GM21786 (cell line): ENCODE data around the gene LPO.

Experiments used
- ATAC-seq: cut with Tn5 transposase; IDR thresholded peaks from one replicate; pipeline ENCODE4 v1.9.1; 2021; ENCODE audit not compliant: unreplicated experiment

The LPO gene

GRCh38 chr17:58238147-58238634, at the start of gene LPO:
LPO (plus strand) TSS chr17:58238584; CDS start chr17:58242980, 4,396 bp downstream.
- no peak for ATAC-seq

- no peak for ATAC-seq
Observed at GRCh38 chr17:58189436-58190146, 48.8 kb upstream of the LPO start.

GRCh38 chr17:58191241-58191896, 47.0 kb upstream of the LPO start:
- ATAC-seq, result no peak

GRCh38 chr17:58192612-58193011, 45.8 kb upstream of the LPO start, which contains the start of gene EPX:
EPX (plus strand) TSS chr17:58192726; CDS start chr17:58192847, 121 bp downstream.
- no peak for ATAC-seq

GRCh38 chr17:58193641-58194255, 44.6 kb upstream of the LPO start:
- no peak for ATAC-seq

- no peak for ATAC-seq
Observed at GRCh38 chr17:58195518-58196123, 42.8 kb upstream of the LPO start.

- ATAC-seq, result no peak
Observed at GRCh38 chr17:58196610-58197009, 41.8 kb upstream of the LPO start.

- ATAC-seq, result no peak
Observed at GRCh38 chr17:58200024-58200633, 38.3 kb upstream of the LPO start.

- ATAC-seq, result no peak
Observed at GRCh38 chr17:58202859-58203258, 35.5 kb upstream of the LPO start.

GRCh38 chr17:58204796-58205195, 33.6 kb upstream of the LPO start:
- ATAC-seq, result no peak

- no peak for ATAC-seq
Observed at GRCh38 chr17:58205936-58206335, 32.4 kb upstream of the LPO start.

GRCh38 chr17:58207451-58207850, 30.9 kb upstream of the LPO start:
- ATAC-seq, result no peak

- no peak for ATAC-seq
Observed at GRCh38 chr17:58208344-58208743, 30.0 kb upstream of the LPO start.

GRCh38 chr17:58210922-58211321, 27.5 kb upstream of the LPO start:
- no peak for ATAC-seq

GRCh38 chr17:58215685-58216084, 22.7 kb upstream of the LPO start:
- no peak for ATAC-seq

GRCh38 chr17:58217766-58218165, 20.6 kb upstream of the LPO start:
- ATAC-seq, result no peak

- peak; percentile 97 for ATAC-seq
Observed at GRCh38 chr17:58219007-58219788, 19.2 kb upstream of the LPO start, which contains the start of gene MKS1. MKS1 (minus strand) TSS chr17:58219255; CDS start chr17:58219230, 25 bp downstream.

GRCh38 chr17:58219789-58220183, 18.6 kb upstream of the LPO start:
- ATAC-seq, result no peak

- ATAC-seq, result no peak
Observed at GRCh38 chr17:58224315-58224714, 14.1 kb upstream of the LPO start.

GRCh38 chr17:58227733-58228132, 10.7 kb upstream of the LPO start:
- no peak for ATAC-seq
